GM18907 (cell line): ENCODE data around the gene AK8.
A peak's percentile ranks its signal among the peaks of the same experiment; 100 is the strongest.

ENCODE experiments used
- ATAC-seq: cut with Tn5 transposase; IDR thresholded peaks from one replicate; pipeline ENCODE4 v1.9.1; 2021; ENCODE audit warnings: mild to moderate bottlenecking, moderate library complexity; ENCODE audit not compliant: unreplicated experiment

Gene AK8

DNA sequence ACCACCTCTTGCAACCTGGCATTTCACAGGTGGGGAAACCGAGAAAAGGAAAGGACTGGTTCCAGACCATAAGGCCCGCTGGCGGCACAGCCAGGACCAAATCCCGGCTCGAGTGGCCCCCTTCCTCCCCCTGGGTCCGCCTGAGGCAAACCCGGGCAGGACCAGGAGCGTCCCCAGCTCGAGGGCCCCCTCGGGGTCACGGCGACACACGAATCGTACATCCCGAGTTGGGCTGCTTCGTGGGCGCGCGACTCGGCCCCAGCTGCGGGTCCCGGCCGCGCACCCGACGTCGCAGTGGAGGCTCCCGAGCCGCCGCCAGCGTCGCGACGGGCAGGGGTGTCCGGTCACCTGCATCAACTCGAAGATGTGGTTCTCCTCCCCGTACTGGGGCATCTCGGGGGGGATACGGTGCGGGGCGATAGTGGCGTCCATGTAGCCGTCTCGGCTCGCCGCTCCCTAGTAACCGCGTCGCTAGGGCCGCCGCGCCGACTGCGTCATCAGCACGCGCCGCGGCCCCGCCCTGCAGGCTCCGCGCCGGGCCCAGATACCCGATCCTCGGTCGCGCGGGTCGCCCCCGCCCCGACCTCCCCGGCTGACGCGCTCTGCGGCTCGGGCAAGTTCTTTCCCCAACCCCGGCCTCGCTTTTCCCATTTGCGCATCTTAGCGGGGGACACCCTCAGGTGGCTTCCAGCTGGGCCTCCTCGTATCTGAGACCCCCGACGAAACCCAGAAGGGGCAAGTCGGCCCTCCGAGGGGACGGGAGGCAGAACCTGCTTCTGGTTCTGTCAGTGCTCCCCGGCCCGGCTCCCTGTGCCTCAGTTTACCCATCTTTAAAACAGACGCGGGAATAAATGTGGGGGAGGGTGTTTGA is at the start of gene AK8:
Gene AK8, minus strand, starts transcription at position 461 of the 871 bp plus-strand sequence. Its CDS starts 29 bp downstream, at position 432.
- peak; percentile 73 for ATAC-seq

- ATAC-seq = no peak
Measured at GRCh38 chr9:132927704-132928103, 49.6 kb upstream of the AK8 start.

GRCh38 chr9:132923346-132923902 is 45.3 kb upstream of the AK8 start:
- no peak for ATAC-seq

- ATAC-seq = no peak
Measured at GRCh38 chr9:132919614-132920268, 41.7 kb upstream of the AK8 start.

DNA sequence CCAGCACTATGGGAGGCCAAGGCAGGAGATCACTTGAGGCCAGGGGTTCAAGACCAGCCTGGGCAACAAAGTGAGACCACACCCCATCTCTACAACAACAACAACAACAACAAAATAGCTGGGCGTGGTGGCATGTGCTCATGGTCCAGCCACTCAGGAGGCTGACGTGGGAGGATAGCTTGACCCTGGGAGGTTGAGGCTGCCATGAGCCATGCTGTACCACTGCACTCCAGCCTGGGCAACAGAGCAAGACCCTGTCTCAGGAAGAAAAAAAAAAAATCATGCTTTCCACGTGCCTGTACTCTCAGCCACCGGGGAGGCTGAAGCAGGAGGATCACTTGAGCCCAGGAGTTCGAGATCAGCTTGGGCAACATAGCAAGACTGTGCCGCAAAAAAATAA is 36.8 kb upstream of the AK8 start:
- ATAC-seq = no peak

DNA sequence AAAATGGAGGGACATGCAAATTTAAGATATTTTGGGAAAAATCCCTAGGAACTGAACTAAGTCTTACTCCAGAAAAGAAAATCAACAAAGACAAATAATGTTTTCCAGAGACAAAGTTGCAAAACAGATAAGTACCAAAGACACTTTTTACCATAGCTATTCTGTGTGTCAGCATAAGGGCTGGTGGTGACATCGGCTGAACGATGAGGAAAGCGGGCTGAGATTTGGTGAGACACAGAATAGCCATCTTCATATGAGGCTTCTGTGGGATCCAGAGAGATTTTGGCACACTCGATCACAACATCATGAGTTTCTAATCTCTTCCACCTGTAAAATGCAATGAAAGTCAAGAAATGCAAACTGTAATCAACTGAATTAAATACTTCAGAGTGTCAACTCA is 34.0 kb upstream of the AK8 start:
- ATAC-seq = no peak

DNA sequence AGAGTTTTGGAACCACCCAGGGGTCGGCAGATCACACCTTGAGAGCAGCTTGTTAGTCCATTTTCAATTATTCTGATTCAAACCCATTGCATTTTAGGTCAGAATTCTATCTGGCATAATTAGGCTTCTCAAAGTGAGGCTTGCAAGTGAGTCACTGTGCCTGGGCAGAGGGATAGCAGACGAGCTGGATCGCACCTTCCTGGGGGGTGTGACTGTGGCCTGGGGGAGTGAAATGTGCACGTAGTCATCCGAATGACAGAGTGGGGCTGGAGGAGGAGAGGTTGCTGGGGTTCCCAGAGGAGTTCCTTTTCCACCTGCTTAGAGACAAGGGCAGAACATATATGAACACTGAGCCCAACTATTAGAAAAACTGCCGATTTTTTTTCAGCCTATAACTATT is 32.3 kb upstream of the AK8 start:
- no peak for ATAC-seq

- no peak for ATAC-seq
Measured at GRCh38 chr9:132909311-132909710, 31.2 kb upstream of the AK8 start.

- no peak for ATAC-seq
Measured at GRCh38 chr9:132908635-132909034, 30.6 kb upstream of the AK8 start.

DNA sequence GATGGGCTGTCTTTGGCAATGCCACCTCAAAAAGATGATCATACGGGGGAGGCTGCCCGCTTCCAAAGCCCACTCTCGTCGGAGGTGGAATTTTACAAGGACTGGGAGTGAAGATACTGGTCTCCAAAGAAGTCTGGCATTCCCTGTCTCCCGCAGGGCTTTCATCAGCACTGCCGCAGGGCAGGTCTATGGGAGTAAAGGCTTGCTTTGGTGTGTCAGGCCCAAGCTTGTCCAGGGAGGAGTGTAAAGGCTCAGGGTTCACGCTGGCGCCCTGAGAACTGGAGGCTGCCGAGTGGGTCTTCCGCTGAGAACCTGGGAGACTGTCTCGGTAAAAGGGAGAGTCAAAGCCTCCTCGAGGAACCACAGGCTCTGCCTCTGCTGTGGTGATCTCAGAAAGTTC is 27.6 kb upstream of the AK8 start:
- ATAC-seq = no peak

DNA sequence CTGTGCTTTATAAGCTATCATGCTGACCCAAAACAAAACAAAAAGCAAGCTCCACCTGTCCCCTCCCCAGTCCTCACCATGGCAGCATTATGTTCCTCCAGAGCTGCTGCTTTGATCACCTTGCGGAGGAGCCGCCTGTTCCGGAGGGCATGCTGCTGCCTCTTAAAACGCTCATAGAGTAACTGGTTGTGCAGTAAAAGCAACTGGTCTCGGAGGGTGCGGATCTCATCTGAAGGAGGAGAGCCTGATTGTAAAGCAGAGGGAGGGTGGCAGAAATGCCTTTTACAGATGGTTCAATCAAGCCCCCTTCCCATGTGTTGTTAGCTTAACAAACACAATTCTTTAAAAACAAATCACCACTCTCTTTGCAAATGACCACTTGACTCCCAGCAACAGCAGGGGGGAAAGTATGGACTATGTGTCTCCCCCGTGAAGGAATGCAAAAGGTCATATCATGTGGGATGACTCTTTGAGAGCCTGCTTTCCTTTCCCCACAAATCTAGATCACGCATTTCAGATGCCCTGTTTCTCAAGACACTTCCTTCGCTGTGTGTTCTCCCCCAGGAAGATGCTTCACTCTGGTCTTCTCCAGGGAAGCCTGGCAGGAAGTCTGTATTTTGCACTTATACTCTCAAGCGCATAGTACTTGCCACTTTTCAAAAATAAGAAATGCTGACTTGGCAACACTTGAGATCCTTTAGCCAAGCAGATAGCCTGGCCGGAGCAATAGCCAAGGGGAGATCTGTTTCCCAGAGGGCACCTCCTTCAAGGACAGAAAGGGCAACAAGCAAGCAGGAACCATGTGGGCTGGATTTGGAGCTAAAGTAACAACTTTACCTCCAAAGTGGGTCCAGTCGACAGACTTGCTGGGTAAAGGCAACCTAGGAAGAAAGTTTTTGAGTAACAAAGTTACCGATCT is 25.7 kb upstream of the AK8 start:
- ATAC-seq = no peak

- ATAC-seq = peak; percentile 68
Measured at GRCh38 chr9:132901858-132902831, 24.1 kb upstream of the AK8 start.

GRCh38 chr9:132898051-132898450 is 20.0 kb upstream of the AK8 start:
- ATAC-seq = no peak

GRCh38 chr9:132896906-132897305 is 18.8 kb upstream of the AK8 start:
- ATAC-seq = no peak

DNA sequence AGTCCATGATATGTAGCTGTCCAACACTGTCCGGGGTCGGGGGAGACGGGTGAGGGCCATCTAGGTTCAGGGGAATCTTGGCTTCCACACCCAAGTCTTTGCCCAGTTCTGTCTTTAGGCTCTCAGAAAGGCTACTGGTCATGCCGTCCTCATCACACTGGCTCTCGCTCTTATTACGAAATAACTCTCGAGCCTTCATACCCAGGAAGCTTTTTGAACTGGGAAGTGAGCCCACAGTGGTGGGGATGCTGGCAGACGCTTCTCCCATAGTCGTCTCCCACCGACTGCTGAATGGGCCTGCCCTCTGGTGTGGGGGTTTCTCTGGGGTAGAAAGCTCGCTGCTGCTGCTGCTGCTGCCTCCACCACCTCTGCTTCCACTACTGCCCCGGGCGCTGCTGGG is 18.2 kb upstream of the AK8 start:
- no peak for ATAC-seq

- no peak for ATAC-seq
Measured at GRCh38 chr9:132894862-132895835, 17.1 kb upstream of the AK8 start.

DNA sequence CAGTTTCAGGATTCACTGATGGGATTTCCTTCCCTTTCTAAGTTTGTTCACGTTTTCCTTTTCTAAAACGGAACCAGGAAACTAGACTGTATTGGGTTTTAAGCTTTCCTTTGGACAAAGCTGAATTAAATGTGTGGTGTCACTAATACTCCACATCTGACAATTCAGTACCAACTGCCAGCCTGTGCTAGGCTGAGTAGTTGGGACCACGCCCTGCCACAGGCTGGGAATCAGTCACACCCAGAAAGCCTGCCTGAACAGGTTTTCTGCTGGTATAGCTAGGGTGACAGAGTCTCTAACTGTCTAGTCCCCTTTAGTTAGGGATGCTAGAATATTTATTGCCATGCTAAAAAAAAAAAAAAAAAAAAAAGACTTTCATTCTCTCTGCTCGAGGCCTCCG is 16.3 kb upstream of the AK8 start:
- no peak for ATAC-seq

DNA sequence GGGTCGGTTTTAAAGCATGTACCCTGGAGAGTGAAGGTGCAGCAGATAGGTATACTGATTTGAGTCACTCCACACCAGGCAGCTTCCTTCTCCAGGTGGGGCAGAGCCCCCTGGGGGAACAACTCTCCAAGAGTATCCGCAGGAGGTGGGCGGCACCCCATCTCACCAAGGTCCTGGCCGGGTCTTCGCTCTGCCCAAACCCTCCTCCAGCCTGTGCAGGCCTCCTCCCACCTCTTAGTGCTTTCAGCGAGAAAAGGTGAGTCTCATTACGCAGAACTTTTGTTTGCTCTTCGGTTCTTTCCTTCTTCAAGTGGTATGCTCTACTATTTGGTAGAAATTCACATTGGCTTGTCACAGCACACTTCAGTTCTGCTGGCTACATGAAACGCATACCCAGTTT is 14.3 kb upstream of the AK8 start:
- no peak for ATAC-seq

GRCh38 chr9:132888151-132888550 is 10.1 kb upstream of the AK8 start:
- ATAC-seq = no peak
